ENCODE measurements around the gene ANKRD23.
"Not testable (repeated sequence)": the region's sequence is repeated elsewhere in the genome, so short reads cannot be mapped to it uniquely, and the experiment has no call there.

Gene ANKRD23

DNA sequence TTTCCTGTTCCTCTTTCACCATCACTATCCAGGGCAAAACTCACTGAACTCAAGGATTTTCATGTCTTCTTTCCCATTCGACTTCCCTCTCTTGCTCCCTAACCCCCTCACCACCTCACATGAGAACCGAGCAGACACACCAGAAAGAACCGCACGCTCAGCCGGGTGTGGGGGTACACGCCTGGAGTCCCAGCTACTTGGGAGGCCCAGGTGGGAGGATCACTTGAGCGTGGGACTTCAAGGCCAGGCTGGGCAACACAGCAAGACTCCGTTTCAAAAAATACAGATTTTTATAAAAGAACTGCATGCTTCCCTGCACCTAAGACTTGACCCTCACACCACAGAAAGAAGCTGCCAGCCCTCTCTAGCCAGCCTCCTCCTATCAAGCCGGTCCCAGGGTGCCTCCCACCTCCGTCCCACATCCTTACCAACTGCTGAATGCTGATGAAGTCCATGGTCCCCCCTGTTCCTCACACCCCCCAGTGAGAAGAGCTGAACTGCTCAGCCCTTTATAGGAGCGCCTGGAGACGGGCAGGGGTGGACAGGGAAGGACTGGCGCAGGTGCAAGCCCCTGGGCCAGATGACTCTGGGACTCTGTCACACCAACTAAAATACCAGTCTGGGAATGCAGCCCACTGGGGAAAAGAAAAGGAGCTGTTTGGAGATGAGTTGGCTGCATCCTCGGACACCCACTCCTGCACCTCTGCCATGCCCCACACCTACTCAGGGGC, at the start of gene ANKRD23:
Gene ANKRD23 (minus strand): TSS at position 484 of the 731 bp plus-strand sequence. CDS start 29 bp downstream, at position 455.
- DNase-seq: no peak

DNA sequence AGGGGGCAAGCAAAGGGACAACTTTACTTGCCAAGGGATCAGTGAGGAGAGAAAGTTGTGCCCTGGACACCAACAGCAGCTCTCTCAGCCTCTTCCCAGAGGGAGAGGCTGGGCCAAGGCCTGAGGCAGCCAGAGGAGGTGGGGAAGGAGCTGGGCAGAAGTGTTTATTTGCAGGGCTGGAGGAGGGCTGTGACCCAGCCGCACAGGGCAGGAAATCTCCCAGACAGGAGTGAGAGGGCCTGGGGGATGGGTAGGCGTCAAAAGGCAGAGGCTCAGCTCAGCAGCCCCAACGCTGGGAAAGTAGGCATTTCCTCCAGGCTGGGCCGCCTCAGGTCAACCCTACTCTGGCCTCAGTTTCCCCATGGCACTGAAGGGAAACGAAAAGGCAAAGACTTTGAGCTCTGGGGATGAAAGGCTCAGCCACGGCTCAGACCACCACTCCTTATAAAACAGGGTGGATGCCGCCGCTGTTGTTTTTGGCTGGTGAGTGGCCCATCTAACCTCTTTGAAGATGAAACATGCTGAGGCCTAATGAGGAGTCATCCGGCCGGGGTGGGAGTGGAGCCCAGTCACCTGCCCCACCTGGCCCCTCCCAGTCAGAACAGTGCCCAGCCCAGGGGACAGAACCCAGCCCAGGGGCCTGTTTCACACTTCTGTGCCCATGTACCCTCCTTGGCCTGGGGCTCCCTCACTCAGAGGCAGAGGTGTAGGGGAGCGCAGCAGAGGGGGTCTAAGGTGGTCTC, 47.9 kb upstream of the ANKRD23 start:
- no peak for DNase-seq

DNA sequence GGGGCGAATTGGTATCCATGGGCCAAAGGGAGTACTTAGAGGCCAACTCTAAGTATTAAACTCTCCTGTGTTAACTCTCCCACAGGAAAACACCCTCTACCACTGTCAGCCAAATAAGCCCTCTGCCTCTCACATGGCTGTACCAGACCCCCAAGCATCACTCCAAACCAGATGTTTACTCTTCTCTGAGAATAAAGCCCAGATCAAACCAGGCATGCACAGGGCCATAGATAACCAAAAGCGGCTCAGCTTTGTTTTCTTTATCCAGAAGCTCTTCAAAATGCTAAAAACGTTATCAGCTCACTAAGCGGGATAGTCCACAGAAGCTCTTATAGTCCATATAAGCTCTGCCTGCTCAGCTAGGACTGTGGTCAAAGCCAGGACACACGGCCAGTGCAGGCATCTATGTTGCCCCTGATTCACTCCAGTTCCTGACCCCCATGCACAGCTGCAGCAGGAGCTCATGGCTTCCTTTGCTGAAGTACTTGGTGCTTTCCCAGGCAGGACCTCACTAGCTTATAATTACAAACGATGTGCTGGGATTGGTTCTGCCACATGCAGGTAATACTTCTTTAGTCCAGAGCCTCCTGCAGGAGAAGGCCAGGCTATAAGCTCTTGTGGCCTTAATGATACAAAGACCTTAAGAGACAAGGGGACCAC, 47.0 kb upstream of the ANKRD23 start:
- no peak for DNase-seq

DNA sequence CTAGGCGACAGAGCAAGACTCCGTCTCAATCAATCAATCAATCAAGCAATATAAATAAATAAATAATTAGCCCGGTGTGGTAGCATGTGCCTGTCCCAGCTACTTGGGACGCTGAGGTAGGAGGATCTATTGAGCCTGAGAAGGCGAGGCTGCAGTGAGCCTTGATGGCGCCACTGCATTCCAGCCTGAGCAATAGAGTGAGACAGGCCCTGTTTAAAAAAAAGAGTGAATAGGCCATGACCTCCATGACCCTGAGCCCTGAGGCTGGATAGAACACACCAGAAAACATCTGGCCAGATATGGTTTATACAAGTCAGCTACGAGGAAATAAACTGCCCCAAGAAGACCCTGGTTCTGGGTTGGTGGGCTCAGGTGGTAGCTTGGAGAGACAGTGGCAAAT, 46.4 kb upstream of the ANKRD23 start:
- no peak for DNase-seq

DNA sequence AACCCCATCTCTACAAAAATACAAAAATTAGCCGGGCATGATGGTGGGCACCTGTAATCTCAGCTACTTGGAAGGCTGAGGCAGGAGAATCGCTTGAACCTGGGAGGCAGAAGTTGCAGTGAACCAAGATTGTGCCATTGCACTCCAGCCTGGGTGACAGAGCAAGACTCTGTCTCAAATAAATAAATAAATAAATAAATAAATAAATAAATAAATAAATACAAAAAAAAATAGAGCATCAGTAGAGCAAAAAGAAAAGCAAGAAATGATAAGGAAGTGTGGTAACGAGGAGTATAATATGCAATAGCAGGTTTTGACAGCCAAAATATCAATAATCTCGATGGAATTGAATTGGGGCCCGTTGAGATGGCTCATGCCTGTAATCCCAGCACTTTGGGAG, 45.7 kb upstream of the ANKRD23 start:
- not testable (repeated sequence) for DNase-seq

DNA sequence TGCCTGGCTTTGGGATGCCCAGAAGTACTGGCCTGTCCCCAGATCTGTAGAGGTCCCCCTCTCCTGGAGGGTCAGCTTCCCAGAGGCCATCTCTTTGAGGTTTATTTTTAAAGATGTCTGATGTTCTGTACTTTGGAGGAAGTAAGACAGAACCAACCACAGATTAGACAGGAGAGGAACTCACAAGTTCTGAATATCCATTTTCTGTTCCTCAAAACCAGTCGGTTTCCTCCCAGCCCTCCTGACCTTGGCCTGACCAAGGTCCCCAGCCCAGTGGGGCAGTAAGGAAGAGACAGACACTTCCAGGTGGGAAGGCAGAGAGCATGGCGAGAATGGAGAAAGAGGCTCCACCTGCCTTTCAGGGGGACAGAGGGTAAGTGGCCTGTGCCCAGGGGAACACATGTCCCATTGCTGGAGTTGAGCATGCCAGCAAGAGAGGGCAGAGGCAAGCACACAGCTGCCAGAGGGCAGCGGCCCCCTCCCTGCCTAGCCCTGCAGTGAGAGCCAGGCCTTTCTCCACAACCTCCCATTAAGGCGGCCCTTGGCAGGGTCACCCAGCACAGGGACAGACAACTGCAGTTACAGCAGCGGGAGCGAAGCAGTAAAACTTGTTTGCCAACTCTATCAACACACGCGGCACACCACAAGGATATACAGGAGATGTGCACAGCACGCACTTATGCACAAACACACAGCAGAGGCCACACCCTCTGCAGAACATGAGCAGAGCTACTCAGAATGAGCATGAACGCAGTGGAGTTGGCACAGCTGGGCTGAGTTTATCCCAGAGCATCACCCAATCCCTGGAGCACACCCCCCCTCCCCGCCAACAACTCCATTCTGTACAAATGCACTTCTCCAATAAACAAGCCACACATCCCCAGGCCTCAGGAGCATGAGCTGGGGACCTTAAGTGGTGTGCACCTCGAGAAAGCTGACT, 44.5 kb upstream of the ANKRD23 start:
- DNase-seq: no peak

DNA sequence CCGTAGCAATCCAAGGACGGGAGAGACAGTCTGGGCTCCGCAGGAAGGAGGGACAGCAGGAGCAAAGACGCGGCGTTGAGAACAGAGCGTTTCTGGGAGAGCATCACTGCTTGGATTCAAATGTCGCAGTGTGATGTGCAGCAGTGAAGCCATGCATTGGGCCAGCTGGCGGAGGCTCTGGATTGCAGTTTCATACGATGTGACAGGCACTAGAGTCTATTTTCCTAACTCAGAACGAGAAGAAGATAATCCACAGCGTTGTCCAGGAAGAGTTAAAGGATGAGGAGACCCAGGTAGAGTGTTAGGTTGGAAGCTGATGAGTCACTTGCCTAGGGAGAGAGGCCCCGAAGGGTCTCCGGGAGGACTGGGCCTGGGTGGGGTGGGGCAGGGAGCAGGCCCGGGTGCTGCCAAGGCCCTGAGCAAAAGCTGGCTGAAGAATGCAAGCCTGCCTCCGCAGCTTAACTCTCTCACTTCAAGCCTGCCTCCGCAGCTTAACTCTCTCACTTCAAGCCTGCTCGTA, 43.7 kb upstream of the ANKRD23 start:
- no peak for DNase-seq

DNA sequence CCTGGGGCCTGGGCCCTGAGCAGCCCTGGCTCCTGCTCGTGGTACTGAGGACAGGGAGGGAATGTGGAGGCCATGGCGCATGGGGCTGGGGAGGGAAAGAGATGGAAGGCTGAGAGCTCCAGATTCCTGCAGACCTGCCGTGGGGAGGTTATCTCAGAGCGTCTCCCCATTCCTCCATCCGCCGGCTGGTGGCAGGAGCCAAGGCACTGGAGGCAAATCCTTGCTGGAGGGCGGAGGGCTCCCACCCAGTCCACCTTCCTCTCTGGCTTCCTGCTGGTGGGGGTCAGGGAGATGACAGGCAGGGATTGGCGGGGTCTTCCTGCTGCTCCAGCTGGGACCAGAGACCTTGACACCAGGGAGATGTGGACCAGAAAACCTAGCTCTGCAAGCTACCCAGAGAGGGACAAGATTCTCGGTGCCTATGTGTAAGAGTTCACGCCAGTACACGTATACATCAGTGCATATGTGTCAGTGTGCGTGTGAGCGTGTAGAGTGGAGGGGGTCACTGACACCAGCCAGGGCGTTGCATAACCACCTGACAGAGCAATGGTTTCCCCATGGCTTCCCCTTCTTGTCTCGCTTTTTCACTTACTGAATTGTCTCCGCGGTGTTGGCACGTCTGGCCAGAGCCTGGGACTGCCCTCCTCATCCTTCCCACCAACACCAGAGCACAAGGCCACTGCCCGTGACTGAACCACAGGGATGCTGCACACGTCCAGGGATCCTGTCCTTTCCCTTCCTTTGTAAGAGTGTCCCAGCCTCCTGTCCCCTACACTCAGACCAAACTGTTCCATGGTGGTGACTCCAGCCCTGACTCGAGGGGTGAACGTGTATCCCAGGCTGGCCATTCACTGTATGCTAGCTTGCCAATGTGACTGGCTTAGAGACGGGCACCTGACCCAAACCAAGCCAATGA, 41.9 kb upstream of the ANKRD23 start:
- no peak for DNase-seq

DNA sequence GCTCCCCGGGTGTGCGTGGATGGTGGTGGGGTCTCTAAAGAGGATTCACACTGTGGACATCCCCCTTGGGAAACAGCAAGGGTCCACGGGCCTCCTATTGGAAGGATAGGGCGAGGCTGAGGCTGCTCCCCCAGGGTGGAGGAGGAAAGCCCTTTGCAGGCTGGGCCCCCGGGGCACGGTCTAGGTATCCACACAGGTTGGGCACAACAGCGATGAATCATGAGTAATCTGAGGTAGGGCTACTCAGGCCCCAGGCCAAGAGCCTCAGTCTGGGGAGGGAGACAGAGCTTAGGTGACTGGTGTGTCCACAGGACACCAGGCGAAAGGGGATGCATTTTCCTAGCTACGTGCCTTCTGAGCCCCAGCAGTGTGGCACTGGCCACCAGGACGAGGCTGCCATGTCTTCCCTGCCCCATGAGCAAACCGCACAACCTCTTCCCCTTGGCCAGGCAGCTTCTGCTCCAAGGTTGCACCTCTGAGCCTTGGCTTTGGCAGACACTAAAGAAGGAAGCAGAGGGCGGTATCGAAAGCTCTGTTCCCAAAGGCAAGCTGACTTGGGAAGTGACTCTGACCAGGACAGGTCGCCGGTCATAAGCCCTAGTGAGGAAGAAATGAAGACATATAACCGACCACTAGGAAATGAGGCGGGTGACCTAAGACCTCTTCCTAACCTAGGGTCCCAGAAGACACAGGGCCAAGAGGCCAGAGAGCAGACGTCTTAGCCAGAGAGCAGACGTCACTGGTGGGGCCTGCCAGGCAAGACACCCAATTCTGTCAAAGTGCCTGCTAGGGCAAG, 40.7 kb upstream of the ANKRD23 start:
- no peak for DNase-seq

DNA sequence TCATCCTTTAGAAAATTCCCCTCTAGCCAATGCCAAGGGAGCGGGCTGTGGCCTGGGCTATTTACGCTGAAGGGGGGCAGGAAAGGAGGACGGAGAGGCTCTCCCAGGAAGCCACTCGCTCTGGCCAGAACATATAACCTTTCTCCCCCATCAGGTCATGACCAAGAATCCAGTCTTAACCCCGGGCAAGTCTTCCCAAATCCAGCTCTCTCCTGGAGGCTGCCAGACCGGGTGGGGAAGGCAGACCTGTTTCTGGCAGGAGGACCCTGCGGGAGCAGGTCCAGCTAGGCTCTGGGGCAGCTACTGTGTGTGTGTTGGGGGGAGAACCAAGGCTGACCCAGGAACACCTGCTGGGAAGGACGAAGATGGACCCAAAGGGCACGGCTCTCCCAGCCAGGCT, 39.5 kb upstream of the ANKRD23 start:
- no peak for DNase-seq

DNA sequence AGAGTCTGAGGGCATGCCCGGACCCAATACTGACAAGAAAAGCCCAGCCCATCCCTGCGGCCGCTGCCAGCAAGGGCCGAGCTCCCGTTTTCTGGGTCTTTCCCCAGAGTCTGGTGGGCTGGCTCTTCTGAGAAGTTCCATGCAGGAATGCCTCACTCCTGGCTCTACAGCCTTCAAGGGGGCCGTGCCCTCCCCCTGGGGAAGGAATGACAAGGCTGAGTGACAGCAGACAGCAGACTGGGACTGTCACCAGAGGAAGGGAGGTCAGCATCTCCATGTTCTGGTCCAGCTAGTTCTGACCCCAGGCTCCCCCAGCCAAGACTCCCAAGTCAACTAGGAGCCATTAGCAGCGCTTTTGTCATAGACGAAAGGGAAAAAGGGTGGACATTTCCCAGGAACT, 39.1 kb upstream of the ANKRD23 start:
- no peak for DNase-seq

DNA sequence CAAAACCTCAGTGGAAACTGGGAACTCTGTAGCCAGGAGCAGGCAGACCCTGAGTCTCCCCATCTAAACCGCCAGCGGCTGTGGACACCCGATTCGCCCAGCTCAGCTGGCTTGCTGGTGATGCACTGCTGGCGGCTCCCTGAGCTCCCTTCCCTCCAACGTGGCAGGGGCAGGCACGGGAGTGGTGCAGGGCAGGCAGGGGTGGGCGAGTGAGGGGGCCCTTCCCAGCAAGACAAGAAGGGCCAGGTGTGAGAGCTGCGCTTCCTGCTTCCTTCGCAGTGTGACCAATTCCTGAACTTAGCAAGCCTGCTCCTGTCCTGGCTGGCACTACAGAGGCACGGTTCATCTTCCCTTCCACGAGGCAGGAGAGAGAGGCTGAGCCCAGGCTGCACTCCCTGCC, 38.4 kb upstream of the ANKRD23 start:
- no peak for DNase-seq

DNA sequence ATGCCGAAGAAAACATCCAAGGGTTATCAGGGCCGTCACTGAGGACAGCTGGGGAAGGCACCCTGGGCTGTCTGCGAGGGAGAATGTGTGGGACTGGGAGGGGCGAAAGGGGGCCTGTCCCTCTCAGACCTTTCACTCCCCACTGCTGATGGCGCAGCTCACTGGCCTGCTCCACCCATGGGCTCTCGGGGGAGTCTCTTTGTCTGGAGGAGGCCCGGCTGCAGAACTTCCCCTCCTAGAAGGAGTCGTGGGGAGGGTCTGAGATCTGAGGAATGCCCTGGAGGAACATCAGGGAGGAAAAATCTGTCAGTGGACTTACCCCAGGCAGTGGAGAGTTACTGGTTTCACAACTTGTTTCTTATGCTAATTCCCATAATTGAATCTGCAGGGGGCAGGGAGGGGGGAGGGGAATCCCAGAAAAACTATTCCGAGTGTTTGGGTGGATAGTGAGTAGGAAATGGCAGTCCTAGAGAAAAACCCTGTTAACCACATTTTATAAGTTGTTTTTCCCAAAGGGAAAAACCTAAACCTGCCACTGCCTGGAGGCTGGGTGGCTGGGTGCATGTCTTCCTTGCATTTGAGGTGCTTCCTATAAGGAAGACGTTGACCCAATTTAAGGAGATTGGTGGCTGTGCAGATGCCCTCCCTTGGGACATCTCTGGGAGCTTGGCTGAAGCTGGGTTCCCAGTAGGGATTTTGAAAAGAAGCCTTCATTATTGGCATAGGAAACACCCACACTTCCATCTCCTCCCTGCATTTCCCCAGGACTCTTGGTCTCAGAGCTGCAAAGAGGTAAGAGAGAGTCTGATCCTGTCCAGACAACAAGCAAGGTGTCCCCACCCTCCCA, 37.8 kb upstream of the ANKRD23 start:
- no peak for DNase-seq

DNA sequence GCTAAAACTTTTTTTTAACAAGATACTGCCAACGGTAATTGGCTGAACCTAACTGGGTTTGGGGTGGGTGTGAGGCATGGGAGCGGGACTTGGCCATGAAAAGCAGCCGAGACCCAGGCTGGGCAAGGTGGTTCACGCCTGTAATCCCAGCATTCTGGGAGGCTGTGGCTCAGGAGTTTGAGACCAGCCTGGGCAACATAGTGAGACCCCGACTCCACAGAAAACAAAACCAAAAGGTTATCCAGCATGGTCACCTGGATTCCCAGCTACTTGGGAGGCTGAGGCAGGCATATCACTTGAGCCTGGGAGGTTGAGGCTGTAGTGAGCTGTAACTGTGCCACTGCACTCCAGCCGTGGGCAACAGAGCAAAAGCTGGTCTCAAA, 37.1 kb upstream of the ANKRD23 start:
- DNase-seq: no peak

DNA sequence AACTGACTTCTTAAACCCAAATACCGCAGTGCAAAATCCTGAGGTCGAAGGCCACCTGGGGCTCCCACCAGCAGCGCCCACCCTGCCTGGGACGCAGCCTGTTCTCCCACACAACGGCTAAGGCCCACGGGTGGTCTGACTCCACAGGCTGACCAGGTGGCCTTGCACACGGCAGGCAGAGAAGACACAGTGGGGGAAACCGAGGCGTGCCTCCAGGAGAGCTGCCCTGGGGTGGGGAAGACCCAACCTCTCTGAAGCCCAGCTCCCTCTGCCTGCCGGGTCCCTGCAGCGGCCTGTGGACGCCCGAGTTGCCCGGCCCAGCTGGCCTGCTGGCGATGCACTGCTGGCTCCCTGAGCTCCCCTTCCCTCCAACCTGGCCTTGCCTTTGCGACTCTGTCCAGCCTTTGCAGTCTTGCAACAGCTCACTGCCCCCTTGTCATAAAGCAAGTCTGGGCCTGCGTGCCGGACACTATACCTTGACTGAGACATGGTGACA, 35.8 kb upstream of the ANKRD23 start:
- no peak for DNase-seq

DNA sequence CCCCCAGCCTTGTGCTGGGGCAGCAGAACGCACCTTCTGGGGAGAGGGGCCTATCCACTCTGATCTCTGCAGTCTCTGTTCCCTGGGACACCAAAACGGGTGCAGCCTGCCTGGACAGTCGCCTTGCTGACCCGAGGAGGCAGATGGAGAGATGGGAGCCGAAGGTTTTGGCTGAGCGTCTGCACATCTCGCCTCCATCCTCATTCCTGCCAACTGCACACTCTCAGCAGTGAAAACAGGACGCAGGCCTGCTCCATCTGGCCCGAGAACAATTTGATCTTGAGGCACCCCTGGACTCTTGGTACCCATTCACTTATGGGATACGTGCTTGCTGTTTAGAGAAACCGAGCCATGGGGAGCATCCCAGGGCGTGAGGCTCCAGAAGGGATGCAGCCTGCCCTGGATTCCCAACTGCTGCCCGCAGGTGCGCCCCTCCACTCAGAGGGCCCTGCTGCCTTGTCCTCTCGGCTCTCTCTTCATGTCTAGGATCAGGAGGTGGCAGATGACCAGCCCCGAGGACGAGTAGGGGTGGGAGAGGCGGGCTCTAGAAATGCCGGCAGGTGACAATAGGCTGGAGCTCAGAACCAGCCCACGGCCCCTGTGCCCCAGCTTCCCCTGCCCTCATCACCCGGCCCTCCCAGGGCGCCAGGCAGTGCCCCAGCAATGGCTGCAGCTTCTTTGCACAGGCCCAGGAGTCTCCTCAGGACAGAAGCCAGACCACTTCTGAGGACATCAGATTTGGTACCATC, 35.1 kb upstream of the ANKRD23 start:
- no peak for DNase-seq

DNA sequence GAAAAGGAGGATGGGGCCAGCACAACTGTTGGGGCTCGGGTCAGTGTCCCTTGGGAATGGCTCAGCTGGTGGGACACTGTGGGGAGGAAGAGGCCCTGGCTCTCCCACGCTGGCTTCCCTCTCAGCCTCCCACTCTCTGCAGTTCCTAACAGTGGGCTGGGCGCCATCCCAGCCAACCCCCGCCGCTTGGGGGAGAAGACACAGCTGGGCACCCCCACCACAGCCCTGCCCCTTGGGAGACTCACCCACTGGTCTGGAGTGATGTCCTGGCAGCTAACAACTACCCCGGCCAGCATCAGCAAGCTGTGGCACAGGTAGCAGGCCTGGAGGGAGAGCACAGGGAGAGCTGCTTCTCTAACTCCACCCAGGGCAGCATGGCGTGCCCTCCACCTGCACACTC, 34.4 kb upstream of the ANKRD23 start:
- no peak for DNase-seq

DNA sequence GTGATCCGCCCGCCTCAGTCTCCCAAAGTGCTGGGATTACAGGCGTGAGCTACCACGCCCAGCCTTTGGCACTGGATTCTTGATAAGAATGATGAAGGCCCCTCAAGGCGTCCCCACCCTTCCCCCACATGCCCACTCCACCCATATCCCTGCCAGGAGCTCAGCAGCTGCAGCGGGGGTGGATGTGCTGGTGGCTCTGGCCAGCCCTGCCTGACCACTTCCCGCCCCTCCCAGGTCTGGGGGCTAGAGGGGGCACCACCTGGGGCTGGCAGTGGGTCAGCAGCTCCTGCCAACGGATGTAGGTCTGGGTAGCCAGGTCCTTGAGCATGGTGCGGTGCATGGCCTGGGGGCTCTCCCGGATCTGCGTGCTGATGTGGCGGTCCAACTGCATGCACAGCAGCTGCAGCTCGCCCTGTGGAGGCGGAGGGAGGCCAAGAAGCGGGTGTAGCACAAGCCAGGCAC, 33.8 kb upstream of the ANKRD23 start:
- no peak for DNase-seq

DNA sequence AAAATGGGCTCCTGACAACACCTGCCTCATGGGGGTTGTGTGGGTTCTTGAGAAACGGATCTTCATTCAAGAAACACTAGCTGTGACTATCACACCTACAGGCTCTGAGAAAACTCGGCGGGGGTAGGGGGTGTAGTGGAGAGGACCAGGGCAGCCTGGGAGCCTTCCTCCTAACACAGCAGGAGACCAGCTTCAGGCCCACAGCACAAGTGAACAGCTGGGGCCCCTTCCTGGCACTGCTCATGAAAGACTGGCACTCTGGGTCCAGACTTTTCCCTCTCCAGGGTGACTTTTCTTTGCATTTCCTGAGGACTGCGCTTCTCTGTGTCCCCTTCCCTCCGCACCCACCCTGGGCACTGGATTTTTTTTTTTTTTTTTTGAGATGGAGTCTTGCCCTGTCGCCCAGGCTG, 33.2 kb upstream of the ANKRD23 start:
- DNase-seq: no peak
